Smooth muscle cell (in vitro differentiated cells): ENCODE results near the gene MEX3D. TPM values are rescaled to one million over a fixed set of nuclear protein-coding genes. Genes with fewer than 3 reads are reported as not detected.

Experiments
- DNase-seq: peaks from one replicate; lab custom pipeline; 2025; ENCODE audit not compliant: unreplicated experiment; lab: John Stamatoyannopoulos, UW
- H2AFZ ChIP-seq: fragments of 200-600 bp; sonication (generic); 2 replicates; pipeline ENCODE4 v1.6.0; 2016; ENCODE audit warnings: antibody characterized with exemption, low read depth, mild to moderate bottlenecking
- H3F3A ChIP-seq: fragments of 200-600 bp; sonication (generic); 2 replicates; pipeline ENCODE4 v1.6.0; 2017; ENCODE audit warnings: antibody characterized with exemption, low read depth
- H3K27ac ChIP-seq: fragments of 200-600 bp; sonication (generic); 2 replicates; pipeline ENCODE4 v1.5.1; 2016; ENCODE audit warnings: low read depth, mild to moderate bottlenecking
- H3K27me3 ChIP-seq: fragments of 200-600 bp; sonication (generic); 2 replicates; pipeline ENCODE4 v1.6.1; 2016; ENCODE audit warnings: low read depth, mild to moderate bottlenecking
- H3K36me3 ChIP-seq: fragments of 200-600 bp; sonication (generic); 2 replicates; pipeline ENCODE4 v1.5.1; 2016; ENCODE audit warnings: low read depth
- H3K4me1 ChIP-seq: fragments of 200-600 bp; sonication (generic); 2 replicates; pipeline ENCODE4 v1.5.1; 2016; ENCODE audit warnings: low read depth
- H3K4me2 ChIP-seq: fragments of 200-600 bp; sonication (generic); 2 replicates; pipeline ENCODE4 v1.6.0; 2016; ENCODE audit warnings: mild to moderate bottlenecking
- H3K4me3 ChIP-seq: fragments of 200-600 bp; sonication (generic); 2 replicates; pipeline ENCODE4 v1.5.1; 2016; ENCODE audit warnings: mild to moderate bottlenecking
- H3K79me2 ChIP-seq: fragments of 200-600 bp; sonication (generic); 2 replicates; pipeline ENCODE4 v1.6.0; 2016; ENCODE audit warnings: low read depth, mild to moderate bottlenecking
- H3K9ac ChIP-seq: fragments of 200-600 bp; sonication (generic); 2 replicates; pipeline ENCODE4 v1.6.0; 2016; ENCODE audit warnings: low read depth
- H3K9me3 ChIP-seq: fragments of 200-600 bp; sonication (generic); replicated peaks from 2 replicates; pipeline ENCODE4 v1.5.1; 2016; ENCODE audit warnings: low read depth
- H4K20me1 ChIP-seq: fragments of 200-600 bp; sonication (generic); 2 replicates; pipeline ENCODE4 v1.6.0; 2016; ENCODE audit warnings: low read depth
- CTCF ChIP-seq: fragments of 200-600 bp; sonication (generic); IDR thresholded peaks from 2 replicates; pipeline ENCODE4 v1.5.1; 2017; ENCODE audit warnings: borderline replicate concordance, mild to moderate bottlenecking, antibody characterized with exemption; ENCODE audit not compliant: insufficient read depth, poor library complexity, severe bottlenecking
- WGBS: methylation state at CpG from one replicate; pipeline ENCODE4 v1.1.7; 2016; ENCODE audit warnings: low lambda C conversion rate; 5-methylcytosine and 5-hydroxymethylcytosine counted together
- polyA plus RNA-seq: library from polyadenylated mRNA; unstranded; fragments of >200 nt; fragmentation: Nextera tagmentation; extraction: Ambion mirVana; gene quantifications from 2 replicates; pipeline ENCODE4 v1.2.1, GENCODE V29; 2016
- total RNA-seq: library from RNA; depleted of rRNA; stranded (reverse); fragments of >200 nt; gene quantifications from 2 replicates; pipeline ENCODE4 v1.2.3, GENCODE V29; 2014

The MEX3D gene
- total and polyA plus RNA-seq, 2 experiments from 2014 or later: 8.4 to 28.6 TPM

- H2AFZ ChIP-seq: no peak overlapping the region
- no peak for DNase-seq
- H3K4me1 ChIP-seq: no peaks in the 10 kb centered on the region
- WGBS: 89% methylated on average over 32 of the region's 33 CpGs
- H3K36me3 ChIP-seq: no peaks in the 10 kb centered on the region
- H4K20me1 ChIP-seq: no peaks in the 10 kb centered on the region
- H3K4me3 ChIP-seq: no peak overlapping the region
- no peak overlapping the region for H3K4me2 ChIP-seq
- TF ChIP-seq CTCF: no peak
- no peaks in the 10 kb centered on the region for H3K9me3 ChIP-seq
- no peaks in the 10 kb centered on the region for H3K79me2 ChIP-seq
- H3K27me3 ChIP-seq: peaks cover 36% of the 10 kb centered on the region
- H3F3A ChIP-seq: no peaks in the 10 kb centered on the region
- H3K27ac ChIP-seq: no peak overlapping the region
- H3K9ac ChIP-seq: no peak overlapping the region
Observed at GRCh38 chr19:1526066-1526778, 41.9 kb downstream of the MEX3D start.

- H3K9ac ChIP-seq: no peak overlapping the region
- no peaks in the 10 kb centered on the region for H4K20me1 ChIP-seq
- H3K9me3 ChIP-seq: no peaks in the 10 kb centered on the region
- H2AFZ ChIP-seq: no peak overlapping the region
- no peak overlapping the region for H3K4me2 ChIP-seq
- no peaks in the 10 kb centered on the region for H3F3A ChIP-seq
- no peak for TF ChIP-seq CTCF
- H3K79me2 ChIP-seq: no peaks in the 10 kb centered on the region
- WGBS: 81% methylated on average over 28 of the region's 31 CpGs
- no peaks in the 10 kb centered on the region for H3K36me3 ChIP-seq
- H3K27me3 ChIP-seq: peaks cover 36% of the 10 kb centered on the region
- H3K27ac ChIP-seq: no peak overlapping the region
- no peak overlapping the region for H3K4me3 ChIP-seq
- no peaks in the 10 kb centered on the region for H3K4me1 ChIP-seq
- no peak for DNase-seq
Observed at GRCh38 chr19:1525343-1525742, 42.8 kb downstream of the MEX3D start.

GRCh38 chr19:1524972-1525325, 43.2 kb downstream of the MEX3D start:
- Histone ChIP-seq H4K20me1 (no peaks in the 10 kb centered on the region), H3K27me3 (peaks cover 36% of the 10 kb centered on the region), H3K9me3 (no peaks in the 10 kb centered on the region), H2AFZ (no peak overlapping the region), H3K4me3 (no peak overlapping the region), H3K79me2 (no peaks in the 10 kb centered on the region), H3F3A (no peaks in the 10 kb centered on the region), H3K4me1 (no peaks in the 10 kb centered on the region), H3K9ac (no peak overlapping the region), H3K36me3 (no peaks in the 10 kb centered on the region), H3K27ac (no peak overlapping the region), H3K4me2 (no peak overlapping the region)
- DNase-seq: no peak
- no peak for TF ChIP-seq CTCF
- WGBS: 73% methylated on average over 17 of the region's 17 CpGs

GRCh38 chr19:1524287-1524971, 43.7 kb downstream of the MEX3D start:
- peaks cover 36% of the 10 kb centered on the region for H3K27me3 ChIP-seq
- no peak overlapping the region for H3K9ac ChIP-seq
- no peak overlapping the region for H2AFZ ChIP-seq
- no peaks in the 10 kb centered on the region for H4K20me1 ChIP-seq
- peak overlapping the region; percentile 29 for H3K4me3 ChIP-seq
- no peak for DNase-seq
- TF ChIP-seq CTCF: no peak
- no peaks in the 10 kb centered on the region for H3K36me3 ChIP-seq
- no peaks in the 10 kb centered on the region for H3F3A ChIP-seq
- no peak overlapping the region for H3K27ac ChIP-seq
- H3K9me3 ChIP-seq: no peaks in the 10 kb centered on the region
- H3K4me1 ChIP-seq: no peaks in the 10 kb centered on the region
- WGBS: 26% methylated on average over 39 of the region's 49 CpGs
- H3K4me2 ChIP-seq: peak overlapping the region; percentile 76
- no peaks in the 10 kb centered on the region for H3K79me2 ChIP-seq
